ENCODE measurements around the gene PMS1. TPM values are rescaled to one million over a fixed set of nuclear protein-coding genes. Genes with fewer than 3 reads are reported as not detected.

Gene PMS1
- polyA plus RNA-seq, 1 experiment, result 5.4 TPM

GRCh38 chr2:189873696-189874095 is 89.4 kb downstream of the PMS1 start:
- POLR2A ChIA-PET, result no interaction called here
- TF ChIP-seq CTCF (IDR thresholded peaks at IDR 0.05; ENCODE audit: insufficient read depth, low read depth, low read length), result no peak

GRCh38 chr2:189874586-189875320 is 90.5 kb downstream of the PMS1 start:
- no peak for DNase-seq (ENCODE audit: low read depth)
- Histone ChIP-seq H3K4me3 (ENCODE audit: low read depth, low read length) (no peak overlapping the region), H3K36me3 (ENCODE audit: control insufficient read depth, insufficient read depth, low read length) (0 out of 2 replicates have a peak, but pooled peaks cover 1% of the 10 kb centered on the region), H3K27me3 (ENCODE audit: control insufficient read depth, insufficient read depth, low read length) (no peaks in the 10 kb centered on the region)
- POLR2A ChIA-PET, result no interaction called here
- no peak for TF ChIP-seq CTCF (IDR thresholded peaks at IDR 0.05; ENCODE audit: insufficient read depth, low read depth, low read length)
- CTCF ChIA-PET, result no interaction called here

More at GRCh38 chr2:189873696-189874095, 89.4 kb downstream of the PMS1 start:
- no peaks in the 10 kb centered on the region for H3K27me3 ChIP-seq (ENCODE audit: control insufficient read depth, insufficient read depth, low read length)
- no peak for DNase-seq (ENCODE audit: low read depth)
- no peak overlapping the region for H3K4me3 ChIP-seq (ENCODE audit: low read depth, low read length)
- CTCF ChIA-PET, result no interaction called here
- H3K36me3 ChIP-seq (ENCODE audit: control insufficient read depth, insufficient read depth, low read length), result 0 out of 2 replicates have a peak, but pooled peaks cover 1% of the 10 kb centered on the region

- POLR2A ChIA-PET, result no interaction called here
- TF ChIP-seq CTCF (IDR thresholded peaks at IDR 0.05; ENCODE audit: insufficient read depth, low read depth, low read length), result no peak
- Histone ChIP-seq H3K36me3 (ENCODE audit: control insufficient read depth, insufficient read depth, low read length) (0 out of 2 replicates have a peak, but pooled peaks cover 1% of the 10 kb centered on the region), H3K27me3 (ENCODE audit: control insufficient read depth, insufficient read depth, low read length) (no peaks in the 10 kb centered on the region), H3K4me3 (ENCODE audit: low read depth, low read length) (no peak overlapping the region)
- no peak for DNase-seq (ENCODE audit: low read depth)
- CTCF ChIA-PET, result no interaction called here
These were observed 92.0 kb downstream of the PMS1 start for GRCh38 chr2:189876271-189876670.

- POLR2A ChIA-PET, result no interaction called here
- CTCF ChIA-PET, result interaction anchor here (0.8 kb wide), 1 partner anchor 49 kb away, joined by 3 read pairs; no protein-coding TSS in a partner anchor
- H3K4me3 ChIP-seq (ENCODE audit: low read depth, low read length), result no peak overlapping the region
- no peak for TF ChIP-seq CTCF (IDR thresholded peaks at IDR 0.05; ENCODE audit: insufficient read depth, low read depth, low read length)
- no peak for DNase-seq (ENCODE audit: low read depth)
- no peaks in the 10 kb centered on the region for H3K27me3 ChIP-seq (ENCODE audit: control insufficient read depth, insufficient read depth, low read length)
- no peaks in the 10 kb centered on the region for H3K36me3 ChIP-seq (ENCODE audit: control insufficient read depth, insufficient read depth, low read length)
These were observed 95.4 kb downstream of the PMS1 start for GRCh38 chr2:189879716-189880081.

- no peaks in the 10 kb centered on the region for H3K27me3 ChIP-seq (ENCODE audit: control insufficient read depth, insufficient read depth, low read length)
- no peak for TF ChIP-seq CTCF (IDR thresholded peaks at IDR 0.05; ENCODE audit: insufficient read depth, low read depth, low read length)
- ChIA-PET POLR2A (no interaction called here), CTCF (interaction anchor here (0.8 kb wide), 1 partner anchor 48 kb away, joined by 3 read pairs; no protein-coding TSS in a partner anchor)
- H3K36me3 ChIP-seq (ENCODE audit: control insufficient read depth, insufficient read depth, low read length), result no peaks in the 10 kb centered on the region
- no peak overlapping the region for H3K4me3 ChIP-seq (ENCODE audit: low read depth, low read length)
- no peak for DNase-seq (ENCODE audit: low read depth)
These were observed 96.2 kb downstream of the PMS1 start for GRCh38 chr2:189880429-189880828.

Data from BJ (cell line).